ENCODE data around the gene POU6F2.

The POU6F2 gene

GRCh38 chr7:39464350-39465054 is 486.8 kb downstream of the POU6F2 start:
- no peak for DNase-seq

GRCh38 chr7:39465055-39465929 is 487.6 kb downstream of the POU6F2 start:
- DNase-seq, result peak; percentile 9

GRCh38 chr7:39468261-39468660 is 490.6 kb downstream of the POU6F2 start:
- no peak for DNase-seq

GRCh38 chr7:39468808-39469374 is 491.2 kb downstream of the POU6F2 start:
- no peak for DNase-seq

GRCh38 chr7:39480901-39481300 is 503.2 kb downstream of the POU6F2 start:
- DNase-seq, result no peak

DNA sequence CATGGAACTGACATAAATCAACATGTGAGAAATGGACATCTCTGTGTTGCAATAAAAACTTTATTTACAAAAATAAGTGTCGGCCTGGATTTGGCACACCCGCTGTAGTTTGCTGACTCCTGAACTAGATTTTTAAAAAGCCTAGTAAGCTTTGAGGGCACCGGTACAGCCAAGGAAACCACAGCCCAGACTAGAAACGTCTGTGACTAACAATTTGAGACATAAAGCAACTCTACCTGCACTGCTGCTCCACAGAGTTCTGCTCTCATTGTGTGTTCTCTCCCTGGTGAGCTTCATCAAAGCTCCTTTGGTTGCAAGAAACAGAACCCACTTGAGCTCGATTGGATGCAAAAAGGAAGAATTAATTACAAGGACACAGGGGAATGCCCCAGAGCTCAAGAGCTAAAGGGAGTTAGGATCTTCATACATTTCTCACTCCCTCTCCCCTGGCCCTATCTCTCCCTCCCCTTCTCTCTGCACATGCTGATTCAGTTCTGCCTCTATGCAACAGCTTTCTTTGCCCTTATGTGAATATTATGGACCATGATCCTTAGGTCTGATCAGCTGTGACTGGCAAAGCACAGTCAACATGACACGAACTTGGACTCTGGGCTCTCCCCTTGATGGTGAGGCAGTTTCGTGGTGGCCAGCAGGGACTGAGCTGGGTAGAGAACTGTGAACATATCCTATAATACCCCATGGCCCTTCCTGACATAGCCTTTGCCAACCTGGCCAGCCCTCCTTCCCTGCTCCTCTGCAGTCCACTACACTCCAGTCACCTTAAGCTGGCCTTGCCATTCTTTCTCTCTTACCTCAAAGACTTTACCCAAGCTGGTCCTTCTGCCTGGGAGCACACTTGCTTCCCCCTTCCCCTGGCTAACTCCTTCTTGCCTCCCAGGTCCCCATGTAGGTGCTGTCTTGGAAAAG is 511.0 kb downstream of the POU6F2 start:
- DNase-seq, result no peak

DNA sequence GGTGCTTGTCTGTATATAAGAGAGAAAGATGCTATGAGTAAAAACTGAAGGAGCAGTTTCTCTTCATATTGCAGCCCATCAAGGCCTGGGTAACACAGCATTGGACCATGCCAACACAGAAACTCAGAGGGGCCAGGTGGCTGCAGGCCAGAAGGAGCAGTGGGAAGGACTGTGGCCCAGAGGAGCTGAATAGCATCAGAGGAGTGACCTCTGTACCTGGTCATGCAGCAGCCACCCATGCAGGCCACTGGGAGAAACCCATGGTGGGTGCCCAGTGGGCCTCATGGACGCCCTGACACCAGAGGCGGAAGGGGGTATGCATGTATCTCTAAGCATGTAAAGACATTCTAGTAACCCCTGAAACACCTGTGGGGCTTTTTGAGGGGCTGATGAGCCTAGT is 512.6 kb downstream of the POU6F2 start:
- no peak for DNase-seq

DNA sequence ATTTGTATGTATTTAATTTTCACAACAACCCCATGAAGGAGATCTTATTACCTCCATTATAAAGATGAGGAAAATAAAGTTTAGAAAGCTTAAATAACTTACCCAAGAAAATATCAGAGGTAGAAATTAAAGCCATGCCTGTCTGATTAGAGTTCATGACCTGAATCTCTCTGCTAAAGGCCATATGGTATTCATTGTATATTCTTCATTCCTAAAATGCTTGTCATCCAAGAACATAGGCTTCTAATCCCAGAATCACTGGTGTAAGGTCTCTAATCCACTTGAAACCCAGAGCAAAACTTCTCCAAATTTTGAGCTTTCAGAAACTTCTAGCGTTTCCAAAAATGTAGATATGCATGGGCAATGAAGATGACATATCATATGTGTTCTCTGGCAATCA is 516.2 kb downstream of the POU6F2 start:
- DNase-seq, result no peak

GRCh38 chr7:39501358-39501757 is 523.6 kb downstream of the POU6F2 start:
- no peak for DNase-seq

DNA sequence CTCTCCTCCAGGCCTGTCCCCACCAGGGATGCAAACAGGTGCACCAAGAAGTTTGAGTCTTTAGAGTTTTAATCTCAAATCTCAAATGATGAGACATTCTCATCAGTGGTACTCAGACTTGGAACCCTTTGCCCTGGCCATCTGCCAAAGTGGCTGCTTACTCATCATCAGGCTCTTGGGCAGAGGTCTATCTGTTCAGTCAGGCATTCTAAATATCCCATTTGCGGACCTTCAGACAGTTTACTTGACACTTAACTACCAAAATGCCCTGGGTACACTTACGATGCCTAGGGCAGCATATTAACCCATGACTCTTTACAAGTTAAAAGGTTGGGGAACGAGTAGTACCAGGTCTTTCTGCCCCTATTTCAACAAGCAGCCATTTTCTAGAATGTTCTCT is 527.3 kb downstream of the POU6F2 start:
- no peak for DNase-seq

- DNase-seq, result peak; percentile 17
Observed at GRCh38 chr7:39507866-39508551, 530.3 kb downstream of the POU6F2 start.

- no peak for DNase-seq
Observed at GRCh38 chr7:39509436-39509835, 531.7 kb downstream of the POU6F2 start.

GRCh38 chr7:39509912-39510311 is 532.2 kb downstream of the POU6F2 start:
- DNase-seq, result no peak

DNA sequence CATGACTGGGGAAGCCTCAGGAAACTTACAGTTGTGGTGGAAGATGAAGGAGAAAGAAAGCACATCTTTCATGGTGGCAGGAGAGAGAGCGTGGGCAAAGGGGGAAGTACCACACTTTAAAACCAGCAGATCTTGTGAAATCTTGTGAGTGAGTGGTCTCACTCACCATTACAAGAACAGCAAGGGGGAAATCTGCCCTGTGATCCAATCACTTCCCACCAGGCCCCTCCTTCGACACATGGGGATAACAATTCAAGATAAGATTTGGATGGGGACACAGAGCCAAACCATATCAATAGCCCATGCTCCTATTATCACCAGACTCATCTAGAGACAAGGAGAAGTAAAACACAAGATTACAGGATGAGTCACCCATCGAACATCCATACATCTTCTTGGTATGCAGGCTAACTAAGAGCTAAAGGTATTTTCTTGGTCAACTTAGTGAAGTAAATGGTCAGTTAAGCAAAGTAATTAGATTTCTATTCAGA is 533.2 kb downstream of the POU6F2 start:
- DNase-seq, result no peak

DNA sequence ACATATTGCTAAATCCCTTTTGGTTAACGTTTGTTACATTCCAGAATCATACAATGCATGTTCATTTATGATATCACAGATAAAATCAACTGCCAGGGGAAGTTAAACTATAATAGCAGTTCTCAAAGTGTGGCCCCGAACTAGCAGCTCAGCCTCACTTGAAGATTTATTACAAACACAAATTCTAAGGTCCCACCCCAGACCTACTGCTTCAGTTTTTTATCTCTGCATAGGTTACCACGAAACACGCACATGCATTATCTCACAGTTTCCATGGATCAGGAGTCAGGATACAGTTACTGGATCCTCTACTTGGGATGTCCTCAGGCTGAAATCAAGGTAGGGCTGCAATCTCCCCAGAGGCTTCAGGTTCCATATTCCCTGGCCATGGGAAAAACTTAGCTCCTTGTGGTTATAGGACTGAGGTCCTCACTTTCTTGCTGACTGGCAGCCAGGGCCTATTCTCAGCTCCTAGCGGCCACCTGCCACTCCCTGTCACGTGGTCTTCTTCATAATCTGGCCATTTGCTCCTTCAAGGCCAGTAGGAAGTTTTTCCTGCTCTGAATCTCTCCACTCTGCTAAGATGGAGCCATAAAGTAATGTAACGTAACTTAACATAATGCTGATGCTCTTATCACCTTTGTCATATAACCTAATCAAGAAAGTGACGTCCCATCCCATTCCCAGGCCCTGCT is 538.0 kb downstream of the POU6F2 start:
- no peak for DNase-seq

DNA sequence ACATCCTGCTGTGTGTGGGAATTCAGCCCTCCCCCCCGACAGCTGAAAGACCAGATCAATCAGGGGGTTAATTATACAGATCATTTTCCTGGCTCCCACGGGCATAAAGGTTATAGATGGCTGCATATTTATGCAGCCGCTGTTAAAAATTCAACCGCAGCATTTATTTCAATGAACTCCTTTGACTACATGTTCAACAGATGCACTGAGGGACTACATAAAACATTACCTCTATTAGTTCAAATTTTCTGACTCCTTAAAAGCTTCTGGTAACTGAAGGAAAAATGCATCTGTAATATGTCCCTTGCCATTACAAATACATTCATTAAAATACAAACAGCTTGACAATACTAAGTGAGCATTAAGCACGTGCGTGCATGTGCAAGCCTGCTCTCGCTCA is 538.8 kb downstream of the POU6F2 start:
- no peak for DNase-seq

DNA sequence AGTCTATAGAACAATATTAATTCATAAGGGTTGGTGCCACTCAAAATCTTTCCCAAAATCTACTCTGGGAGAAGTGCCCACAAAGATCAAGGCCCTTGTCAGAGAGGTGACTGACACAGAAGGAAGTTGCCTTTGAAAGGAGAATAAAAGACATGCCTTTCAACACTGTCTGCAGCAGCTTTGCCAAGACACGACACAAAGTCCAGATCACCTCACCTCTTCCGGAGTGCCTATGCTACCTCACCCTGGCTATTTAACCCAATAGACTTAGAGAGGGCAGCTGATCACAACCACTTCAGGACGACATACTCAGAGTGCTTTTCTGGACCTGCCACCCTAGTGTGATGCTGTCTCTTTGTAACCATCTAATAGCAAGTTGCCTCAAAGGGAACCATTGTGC is 539.5 kb downstream of the POU6F2 start:
- DNase-seq, result no peak
